Hepatocyte (in vitro differentiated cells): Measurements from ENCODE around the gene FGFBP1. TPM values are rescaled to one million over a fixed set of nuclear protein-coding genes. Genes with fewer than 3 reads are reported as not detected.

Experiments used
- DNase-seq: peaks from one replicate; pipeline ENCODE4 v3.0.0-alpha.2; 2016; ENCODE audit warnings: low spot score
- H2AFZ ChIP-seq: fragments of 200-600 bp; sonication (generic); 2 replicates; pipeline ENCODE4 v1.6.0; 2016; ENCODE audit warnings: antibody characterized with exemption, mild to moderate bottlenecking
- H3K27ac ChIP-seq: fragments of 200-600 bp; sonication (generic); 2 replicates; pipeline ENCODE4 v1.5.1; 2016; ENCODE audit warnings: mild to moderate bottlenecking
- H3K27me3 ChIP-seq: fragments of 200-600 bp; sonication (generic); 2 replicates; pipeline ENCODE4 v1.6.1; 2016
- H3K36me3 ChIP-seq: fragments of 200-600 bp; sonication (generic); replicated peaks from 2 replicates; pipeline ENCODE4 v1.5.1; 2016; ENCODE audit warnings: low read depth; ENCODE audit not compliant: insufficient read depth
- H3K4me1 ChIP-seq: fragments of 200-600 bp; sonication (generic); 2 replicates; pipeline ENCODE4 v1.5.1; 2016; ENCODE audit warnings: mild to moderate bottlenecking, moderate library complexity; ENCODE audit not compliant: insufficient read depth
- H3K4me2 ChIP-seq: fragments of 200-600 bp; sonication (generic); 2 replicates; pipeline ENCODE4 v1.6.0; 2016
- H3K4me3 ChIP-seq: fragments of 200-600 bp; sonication (generic); 2 replicates; pipeline ENCODE4 v1.5.1; 2016; ENCODE audit warnings: mild to moderate bottlenecking
- H3K79me2 ChIP-seq: fragments of 200-600 bp; sonication (generic); 2 replicates; pipeline ENCODE4 v1.6.0; 2017; ENCODE audit warnings: mild to moderate bottlenecking
- H3K9me2 ChIP-seq: fragments of 200-600 bp; sonication (generic); replicated peaks from 2 replicates; pipeline ENCODE4 v1.6.0; 2017; ENCODE audit warnings: mild to moderate bottlenecking; ENCODE audit not compliant: insufficient read depth
- H3K9me3 ChIP-seq: fragments of 200-600 bp; sonication (generic); 2 replicates; pipeline ENCODE4 v1.5.1; 2016; ENCODE audit warnings: low read depth, mild to moderate bottlenecking
- H4K20me1 ChIP-seq: fragments of 200-600 bp; sonication (generic); 2 replicates; pipeline ENCODE4 v1.6.0; 2016; ENCODE audit warnings: mild to moderate bottlenecking; ENCODE audit not compliant: insufficient read depth, poor library complexity, severe bottlenecking
- CTCF ChIP-seq: fragments of 200-600 bp; sonication (generic); IDR thresholded peaks from 2 replicates; pipeline ENCODE4 v1.5.1; 2016; ENCODE audit warnings: antibody characterized with exemption, mild to moderate bottlenecking; ENCODE audit not compliant: poor library complexity
- EZH2 ChIP-seq: fragments of 200-600 bp; sonication (generic); IDR thresholded peaks from 2 replicates; pipeline ENCODE4 v1.6.1; 2016; ENCODE audit warnings: antibody characterized with exemption, mild to moderate bottlenecking, borderline replicate concordance
- EZH2phosphoT487 ChIP-seq: fragments of 200-600 bp; sonication (generic); IDR thresholded peaks from one replicate; pipeline ENCODE4 v1.6.1; 2018; ENCODE audit warnings: antibody characterized with exemption, mild to moderate bottlenecking, low read depth, moderate library complexity; ENCODE audit not compliant: unreplicated experiment, severe bottlenecking
- WGBS: methylation state at CpG from one replicate; pipeline ENCODE4 v1.1.6; 2016; ENCODE audit warnings: low lambda C conversion rate; ENCODE audit errors: missing lambda C conversion rate; 5-methylcytosine and 5-hydroxymethylcytosine counted together
- polyA plus RNA-seq: library from polyadenylated mRNA; unstranded; fragments of >200 nt; fragmentation: Nextera tagmentation; extraction: Ambion mirVana; gene quantifications from 2 replicates; pipeline ENCODE4 v1.2.1, GENCODE V29; 2016
- total RNA-seq: library from RNA; depleted of rRNA; stranded (reverse); fragments of >200 nt; gene quantifications from 2 replicates; pipeline ENCODE4 v1.2.3, GENCODE V29; 2014

Gene FGFBP1
- total and polyA plus RNA-seq, 2 experiments from 2014 or later: 1.8 to 2.8 TPM

- H2AFZ ChIP-seq: no peak overlapping the region
- H3K27me3 ChIP-seq: no peaks in the 10 kb centered on the region
- H4K20me1 ChIP-seq: no peaks in the 10 kb centered on the region
- H3K9me2 ChIP-seq: no peaks in the 10 kb centered on the region
- no peak for DNase-seq
- H3K4me3 ChIP-seq: no peak overlapping the region
- H3K4me2 ChIP-seq: no peak overlapping the region
- H3K9me3 ChIP-seq: no peaks in the 10 kb centered on the region
- WGBS: 88% methylated on average over 11 of the region's 11 CpGs
- no peak overlapping the region for H3K27ac ChIP-seq
- no peaks in the 10 kb centered on the region for H3K79me2 ChIP-seq
- H3K36me3 ChIP-seq: no peaks in the 10 kb centered on the region
- no peaks in the 10 kb centered on the region for H3K4me1 ChIP-seq
- TF ChIP-seq CTCF (no peak), EZH2phosphoT487 (no peak), EZH2 (no peak)
Observed at GRCh38 chr4:15968551-15969300, 30.2 kb upstream of the FGFBP1 start.

GRCh38 chr4:15965325-15965724 is 26.8 kb upstream of the FGFBP1 start:
- Histone ChIP-seq H3K9me3 (no peaks in the 10 kb centered on the region), H2AFZ (no peak overlapping the region), H3K4me2 (no peak overlapping the region), H3K36me3 (no peaks in the 10 kb centered on the region), H3K9me2 (no peaks in the 10 kb centered on the region), H3K4me1 (no peaks in the 10 kb centered on the region), H3K27ac (no peak overlapping the region), H3K27me3 (no peaks in the 10 kb centered on the region), H4K20me1 (no peaks in the 10 kb centered on the region), H3K4me3 (no peak overlapping the region), H3K79me2 (no peaks in the 10 kb centered on the region)
- TF ChIP-seq EZH2phosphoT487: no peak
- TF ChIP-seq EZH2: no peak
- TF ChIP-seq CTCF: no peak
- DNase-seq: no peak
- over 99% methylated on average over 5 of the region's 5 CpGs for WGBS

- Histone ChIP-seq H3K4me1 (no peaks in the 10 kb centered on the region), H3K27me3 (no peaks in the 10 kb centered on the region), H3K79me2 (no peaks in the 10 kb centered on the region), H4K20me1 (no peaks in the 10 kb centered on the region), H3K4me3 (no peak overlapping the region), H2AFZ (no peak overlapping the region), H3K27ac (no peak overlapping the region), H3K9me3 (no peaks in the 10 kb centered on the region), H3K4me2 (no peak overlapping the region), H3K9me2 (no peaks in the 10 kb centered on the region), H3K36me3 (no peaks in the 10 kb centered on the region)
- 81% methylated on average over 5 of the region's 5 CpGs for WGBS
- no peak for DNase-seq
- no peak for TF ChIP-seq EZH2phosphoT487
- TF ChIP-seq CTCF: no peak
- no peak for TF ChIP-seq EZH2
Observed at GRCh38 chr4:15964159-15964558, 25.6 kb upstream of the FGFBP1 start.

GRCh38 chr4:15963576-15963975 is 25.0 kb upstream of the FGFBP1 start:
- DNase-seq: no peak
- no peaks in the 10 kb centered on the region for H3K27me3 ChIP-seq
- TF ChIP-seq EZH2phosphoT487: no peak
- no peaks in the 10 kb centered on the region for H3K36me3 ChIP-seq
- no peaks in the 10 kb centered on the region for H3K79me2 ChIP-seq
- H2AFZ ChIP-seq: no peak overlapping the region
- H3K27ac ChIP-seq: no peak overlapping the region
- 73% methylated on average over 4 of the region's 4 CpGs for WGBS
- no peak overlapping the region for H3K4me3 ChIP-seq
- no peaks in the 10 kb centered on the region for H3K4me1 ChIP-seq
- no peak overlapping the region for H3K4me2 ChIP-seq
- no peaks in the 10 kb centered on the region for H3K9me2 ChIP-seq
- no peaks in the 10 kb centered on the region for H3K9me3 ChIP-seq
- no peaks in the 10 kb centered on the region for H4K20me1 ChIP-seq
